Midbrain (tissue), 1 donor: Measurements from ENCODE around the gene TCEANC.
"Not testable (repeated sequence)": the region's sequence is repeated elsewhere in the genome, so short reads cannot be mapped to it uniquely, and the experiment has no call there.

Source experiments
- DNase-seq: peaks from one replicate; lab custom pipeline; 2025; lab: John Stamatoyannopoulos, UW

TCEANC gene

GRCh38 chrX:13658602-13659001 lies 5.7 kb downstream of the TCEANC start:
- DNase-seq = peak; percentile 77

- no peak for DNase-seq
Observed at GRCh38 chrX:13659063-13659462, 6.1 kb downstream of the TCEANC start.

GRCh38 chrX:13661735-13662288 lies 8.9 kb downstream of the TCEANC start:
- no peak for DNase-seq

- DNase-seq = no peak
Observed at GRCh38 chrX:13662355-13662791, 9.4 kb downstream of the TCEANC start.

GRCh38 chrX:13664020-13664419 lies 11.1 kb downstream of the TCEANC start:
- DNase-seq = no peak

- peak; percentile 49 for DNase-seq
Observed at GRCh38 chrX:13666836-13667235, 13.9 kb downstream of the TCEANC start.

GRCh38 chrX:13667919-13668318 lies 15.0 kb downstream of the TCEANC start:
- no peak for DNase-seq

- DNase-seq = no peak
Observed at GRCh38 chrX:13669246-13669737, 16.4 kb downstream of the TCEANC start.

- DNase-seq = not testable (repeated sequence)
Observed at GRCh38 chrX:13669755-13670154, 16.8 kb downstream of the TCEANC start.

- no peak for DNase-seq
Observed at GRCh38 chrX:13670197-13670596, 17.3 kb downstream of the TCEANC start.

GRCh38 chrX:13673016-13673415 lies 20.1 kb downstream of the TCEANC start:
- DNase-seq = no peak

- no peak for DNase-seq
Observed at GRCh38 chrX:13676885-13677284, 23.9 kb downstream of the TCEANC start.

GRCh38 chrX:13679700-13680099 lies 26.8 kb downstream of the TCEANC start:
- not testable (repeated sequence) for DNase-seq

GRCh38 chrX:13681595-13681994 lies 28.7 kb downstream of the TCEANC start:
- no peak for DNase-seq

GRCh38 chrX:13684361-13684760 lies 31.4 kb downstream of the TCEANC start:
- no peak for DNase-seq

- no peak for DNase-seq
Observed at GRCh38 chrX:13685126-13685763, 32.3 kb downstream of the TCEANC start.

GRCh38 chrX:13687203-13687602 lies 34.3 kb downstream of the TCEANC start:
- DNase-seq = no peak

GRCh38 chrX:13688384-13688957 lies 35.5 kb downstream of the TCEANC start:
- no peak for DNase-seq

- DNase-seq = peak; percentile 71
Observed at GRCh38 chrX:13688958-13689740, 36.2 kb downstream of the TCEANC start, which contains the start of gene RAB9A. RAB9A (plus strand) TSS chrX:13689128; CDS start chrX:13708747, 19,619 bp downstream.

- DNase-seq = no peak
Observed at GRCh38 chrX:13689741-13690211, 36.8 kb downstream of the TCEANC start.

- DNase-seq = no peak
Observed at GRCh38 chrX:13690836-13691235, 37.9 kb downstream of the TCEANC start.

- DNase-seq = no peak
Observed at GRCh38 chrX:13691841-13692371, 39.0 kb downstream of the TCEANC start.
